HG02678 (cell line): ENCODE data around the gene AHCYL1.

ENCODE experiments used
- ATAC-seq: cut with Tn5 transposase; IDR thresholded peaks from one replicate; pipeline ENCODE4 v1.9.1; 2021; ENCODE audit warnings: mild to moderate bottlenecking, moderate library complexity; ENCODE audit not compliant: unreplicated experiment

AHCYL1 gene

GRCh38 chr1:109975718-109976117 lies 8.8 kb upstream of the AHCYL1 start:
- ATAC-seq, result no peak

GRCh38 chr1:109976762-109977161 lies 7.8 kb upstream of the AHCYL1 start:
- no peak for ATAC-seq

GRCh38 chr1:109977225-109977624 lies 7.3 kb upstream of the AHCYL1 start:
- no peak for ATAC-seq

- ATAC-seq, result no peak
These were observed 6.7 kb upstream of the AHCYL1 start for GRCh38 chr1:109977657-109978378.

- no peak for ATAC-seq
These were observed 5.6 kb upstream of the AHCYL1 start for GRCh38 chr1:109978761-109979488.

GRCh38 chr1:109979489-109980091 lies 5.0 kb upstream of the AHCYL1 start:
- no peak for ATAC-seq

- no peak for ATAC-seq
These were observed 4.1 kb upstream of the AHCYL1 start for GRCh38 chr1:109980324-109981003.

GRCh38 chr1:109981004-109981335 lies 3.6 kb upstream of the AHCYL1 start:
- ATAC-seq, result no peak

GRCh38 chr1:109983380-109984189 lies 980 bp upstream of the AHCYL1 start:
- no peak for ATAC-seq

GRCh38 chr1:109984190-109984455 lies 442 bp upstream of the AHCYL1 start:
- ATAC-seq, result no peak

- no peak for ATAC-seq
These were observed 885 bp downstream of the AHCYL1 start for GRCh38 chr1:109985247-109986053.

GRCh38 chr1:109986054-109986444 lies 1.5 kb downstream of the AHCYL1 start:
- no peak for ATAC-seq

GRCh38 chr1:109988349-109988914 lies 3.9 kb downstream of the AHCYL1 start:
- no peak for ATAC-seq

GRCh38 chr1:109989506-109990301 lies 5.1 kb downstream of the AHCYL1 start:
- ATAC-seq, result no peak

GRCh38 chr1:109990302-109990653 lies 5.7 kb downstream of the AHCYL1 start:
- ATAC-seq, result no peak

- ATAC-seq, result no peak
These were observed 6.9 kb downstream of the AHCYL1 start for GRCh38 chr1:109991400-109991925.

- no peak for ATAC-seq
These were observed 9.3 kb downstream of the AHCYL1 start for GRCh38 chr1:109993885-109994284.

- no peak for ATAC-seq
These were observed 10.1 kb downstream of the AHCYL1 start for GRCh38 chr1:109994654-109995053.

GRCh38 chr1:109995536-109995935 lies 11.0 kb downstream of the AHCYL1 start:
- no peak for ATAC-seq
